ENCODE results near the gene BOD1L1. TPM values are rescaled to one million over a fixed set of nuclear protein-coding genes. Genes with fewer than 3 reads are reported as not detected.

The BOD1L1 gene
- polyA plus RNA-seq, 1 donor from 2014 or later: 43.3 TPM

DNA sequence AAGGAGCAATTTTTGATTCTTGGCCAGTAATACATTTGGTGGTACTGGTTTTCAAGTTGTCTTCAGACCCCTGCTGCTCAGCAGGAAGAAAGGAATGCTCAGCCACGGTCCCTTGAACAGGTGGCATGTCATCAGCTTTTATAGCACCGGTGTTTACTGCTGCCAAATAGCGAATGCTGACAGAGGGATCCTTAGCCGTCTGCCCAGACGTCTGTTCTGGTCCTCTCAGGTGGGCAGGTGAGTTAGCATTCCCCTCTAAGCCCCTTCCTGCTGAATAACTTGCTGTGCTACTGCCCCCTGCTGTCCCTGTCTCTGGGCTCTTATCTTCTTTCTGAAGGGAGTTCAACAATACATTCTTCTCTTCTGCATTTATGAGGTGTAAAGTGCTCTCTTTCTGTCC lies 28.4 kb downstream of the BOD1L1 start:
- H3K9me3 ChIP-seq (ENCODE audit: low read length): no peaks in the 10 kb centered on the region
- no peak overlapping the region for H3K27ac ChIP-seq (ENCODE audit: low read length)
- H4K20me1 ChIP-seq (ENCODE audit: insufficient read depth): no peaks in the 10 kb centered on the region
- no peak for TF ChIP-seq RAD21 (conservative IDR thresholded peaks at IDR 0.05)
- TF ChIP-seq, protein P1, sequence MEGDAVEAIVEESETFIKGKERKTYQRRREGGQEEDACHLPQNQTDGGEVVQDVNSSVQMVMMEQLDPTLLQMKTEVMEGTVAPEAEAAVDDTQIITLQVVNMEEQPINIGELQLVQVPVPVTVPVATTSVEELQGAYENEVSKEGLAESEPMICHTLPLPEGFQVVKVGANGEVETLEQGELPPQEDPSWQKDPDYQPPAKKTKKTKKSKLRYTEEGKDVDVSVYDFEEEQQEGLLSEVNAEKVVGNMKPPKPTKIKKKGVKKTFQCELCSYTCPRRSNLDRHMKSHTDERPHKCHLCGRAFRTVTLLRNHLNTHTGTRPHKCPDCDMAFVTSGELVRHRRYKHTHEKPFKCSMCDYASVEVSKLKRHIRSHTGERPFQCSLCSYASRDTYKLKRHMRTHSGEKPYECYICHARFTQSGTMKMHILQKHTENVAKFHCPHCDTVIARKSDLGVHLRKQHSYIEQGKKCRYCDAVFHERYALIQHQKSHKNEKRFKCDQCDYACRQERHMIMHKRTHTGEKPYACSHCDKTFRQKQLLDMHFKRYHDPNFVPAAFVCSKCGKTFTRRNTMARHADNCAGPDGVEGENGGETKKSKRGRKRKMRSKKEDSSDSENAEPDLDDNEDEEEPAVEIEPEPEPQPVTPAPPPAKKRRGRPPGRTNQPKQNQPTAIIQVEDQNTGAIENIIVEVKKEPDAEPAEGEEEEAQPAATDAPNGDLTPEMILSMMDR (IDR thresholded peaks at IDR 0.05; ENCODE audit: poor library complexity, severe bottlenecking): peak; percentile 36
- no peak for TF ChIP-seq SMC3 (conservative IDR thresholded peaks at IDR 0.05; ENCODE audit: poor library complexity)
- TF ChIP-seq MXI1 (conservative IDR thresholded peaks at IDR 0.05; ENCODE audit: poor library complexity, severe bottlenecking): no peak
- TF ChIP-seq EP300 (conservative IDR thresholded peaks at IDR 0.05; ENCODE audit: poor library complexity, severe bottlenecking): no peak
- no peak overlapping the region for H3K9ac ChIP-seq (ENCODE audit: low read length)
- no peak overlapping the region for H3K4me2 ChIP-seq (ENCODE audit: low read length)
- no peak overlapping the region for H2AFZ ChIP-seq (ENCODE audit: low read depth, low read length)
- H3K79me2 ChIP-seq (replicated peaks; ENCODE audit: insufficient read depth, low read length): no peaks in the 10 kb centered on the region
- H3K4me3 ChIP-seq (ENCODE audit: low read length): no peak overlapping the region
- no peaks in the 10 kb centered on the region for H3K9me2 ChIP-seq (ENCODE audit: insufficient read depth, low read length)
- peaks cover 17% of the 10 kb centered on the region for H3K36me3 ChIP-seq (ENCODE audit: insufficient read depth, low read length)
- no peaks in the 10 kb centered on the region for H3K27me3 ChIP-seq (ENCODE audit: insufficient read depth, low read depth, low read length)
- H3F3A ChIP-seq (ENCODE audit: insufficient read depth, low read length, poor library complexity, severe bottlenecking): no peaks in the 10 kb centered on the region

GRCh38 chr4:13597604-13598003 lies 29.9 kb downstream of the BOD1L1 start:
- H3K79me2 ChIP-seq (replicated peaks; ENCODE audit: insufficient read depth, low read length): no peaks in the 10 kb centered on the region
- no peak overlapping the region for H3K4me3 ChIP-seq (ENCODE audit: low read length)
- H3F3A ChIP-seq (ENCODE audit: insufficient read depth, low read length, poor library complexity, severe bottlenecking): no peaks in the 10 kb centered on the region
- peaks cover 11% of the 10 kb centered on the region for H3K36me3 ChIP-seq (ENCODE audit: insufficient read depth, low read length)
- no peak overlapping the region for H3K4me2 ChIP-seq (ENCODE audit: low read length)
- no peaks in the 10 kb centered on the region for H3K27me3 ChIP-seq (ENCODE audit: insufficient read depth, low read depth, low read length)
- H2AFZ ChIP-seq (ENCODE audit: low read depth, low read length): no peak overlapping the region
- H3K27ac ChIP-seq (ENCODE audit: low read length): no peak overlapping the region
- H4K20me1 ChIP-seq (ENCODE audit: insufficient read depth): no peaks in the 10 kb centered on the region
- TF ChIP-seq, protein P2, sequence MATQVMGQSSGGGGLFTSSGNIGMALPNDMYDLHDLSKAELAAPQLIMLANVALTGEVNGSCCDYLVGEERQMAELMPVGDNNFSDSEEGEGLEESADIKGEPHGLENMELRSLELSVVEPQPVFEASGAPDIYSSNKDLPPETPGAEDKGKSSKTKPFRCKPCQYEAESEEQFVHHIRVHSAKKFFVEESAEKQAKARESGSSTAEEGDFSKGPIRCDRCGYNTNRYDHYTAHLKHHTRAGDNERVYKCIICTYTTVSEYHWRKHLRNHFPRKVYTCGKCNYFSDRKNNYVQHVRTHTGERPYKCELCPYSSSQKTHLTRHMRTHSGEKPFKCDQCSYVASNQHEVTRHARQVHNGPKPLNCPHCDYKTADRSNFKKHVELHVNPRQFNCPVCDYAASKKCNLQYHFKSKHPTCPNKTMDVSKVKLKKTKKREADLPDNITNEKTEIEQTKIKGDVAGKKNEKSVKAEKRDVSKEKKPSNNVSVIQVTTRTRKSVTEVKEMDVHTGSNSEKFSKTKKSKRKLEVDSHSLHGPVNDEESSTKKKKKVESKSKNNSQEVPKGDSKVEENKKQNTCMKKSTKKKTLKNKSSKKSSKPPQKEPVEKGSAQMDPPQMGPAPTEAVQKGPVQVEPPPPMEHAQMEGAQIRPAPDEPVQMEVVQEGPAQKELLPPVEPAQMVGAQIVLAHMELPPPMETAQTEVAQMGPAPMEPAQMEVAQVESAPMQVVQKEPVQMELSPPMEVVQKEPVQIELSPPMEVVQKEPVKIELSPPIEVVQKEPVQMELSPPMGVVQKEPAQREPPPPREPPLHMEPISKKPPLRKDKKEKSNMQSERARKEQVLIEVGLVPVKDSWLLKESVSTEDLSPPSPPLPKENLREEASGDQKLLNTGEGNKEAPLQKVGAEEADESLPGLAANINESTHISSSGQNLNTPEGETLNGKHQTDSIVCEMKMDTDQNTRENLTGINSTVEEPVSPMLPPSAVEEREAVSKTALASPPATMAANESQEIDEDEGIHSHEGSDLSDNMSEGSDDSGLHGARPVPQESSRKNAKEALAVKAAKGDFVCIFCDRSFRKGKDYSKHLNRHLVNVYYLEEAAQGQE (IDR thresholded peaks at IDR 0.05; ENCODE audit: borderline replicate concordance): no peak
- no peak for TF ChIP-seq POLR2AphosphoS5 (IDR thresholded peaks at IDR 0.05)
- no peak for TF ChIP-seq EP300 (conservative IDR thresholded peaks at IDR 0.05; ENCODE audit: poor library complexity, severe bottlenecking)
- no peak for TF ChIP-seq EZH2 (IDR thresholded peaks at IDR 0.05; ENCODE audit: borderline replicate concordance, insufficient read depth, low read length, poor library complexity, severe bottlenecking)
- no peak for TF ChIP-seq RAD21 (conservative IDR thresholded peaks at IDR 0.05)
- TF ChIP-seq, protein P1 (IDR thresholded peaks at IDR 0.05; ENCODE audit: poor library complexity, severe bottlenecking): no peak
- TF ChIP-seq SMC3 (conservative IDR thresholded peaks at IDR 0.05; ENCODE audit: poor library complexity): no peak
- TF ChIP-seq MXI1 (conservative IDR thresholded peaks at IDR 0.05; ENCODE audit: poor library complexity, severe bottlenecking): no peak
- no peak for TF ChIP-seq TAF1 (IDR thresholded peaks at IDR 0.05; ENCODE audit: low read depth)
- H3K9me2 ChIP-seq (ENCODE audit: insufficient read depth, low read length): no peaks in the 10 kb centered on the region
- H3K9ac ChIP-seq (ENCODE audit: low read length): no peak overlapping the region
- H3K9me3 ChIP-seq (ENCODE audit: low read length): no peaks in the 10 kb centered on the region

Data from neural cell (in vitro differentiated cells).